AG10803 (cell line): Measurements from ENCODE around the gene SNRPB.
A peak's percentile ranks its signal among the peaks of the same experiment; 100 is the strongest.

Experiments used
- DNase-seq: peaks from one replicate; pipeline ENCODE4 v3.0.0; 2010; ENCODE audit warnings: low read depth
- H3K4me3 ChIP-seq: 2 replicates; pipeline ENCODE4 v1.5.1; 2011; ENCODE audit warnings: mild to moderate bottlenecking, low read length, control low read depth
- CTCF ChIP-seq: conservative IDR thresholded peaks from 2 replicates; pipeline ENCODE4 v1.5.1; 2011; ENCODE audit warnings: mild to moderate bottlenecking, low read length, control low read depth, inconsistent platforms

SNRPB gene

DNA sequence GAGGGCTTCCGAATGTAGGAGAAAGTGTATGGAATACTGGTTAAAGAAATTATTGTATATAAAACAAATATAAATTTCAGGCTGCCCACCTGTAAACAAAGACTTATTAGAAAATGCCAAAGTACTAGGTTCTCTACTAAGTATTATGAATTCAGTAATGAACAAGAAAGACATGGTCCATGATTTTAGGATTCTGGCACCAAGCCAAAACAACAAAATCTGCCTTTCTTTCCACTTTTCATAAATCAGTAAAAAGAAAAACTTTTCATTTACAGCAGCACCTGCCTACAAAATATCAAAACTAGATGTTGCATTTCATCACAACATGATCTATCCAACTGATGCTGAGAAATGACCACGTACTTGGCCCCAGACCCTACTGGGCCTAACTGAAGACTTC is 14.5 kb upstream of the SNRPB start:
- no peak overlapping the region for H3K4me3 ChIP-seq
- TF ChIP-seq CTCF, result no peak
- no peak for DNase-seq

- no peak overlapping the region for H3K4me3 ChIP-seq
- no peak for DNase-seq
- no peak for TF ChIP-seq CTCF
These were observed 12.9 kb upstream of the SNRPB start for GRCh38 chr20:2483504-2483903.

- DNase-seq, result no peak
These were observed 9.8 kb upstream of the SNRPB start for GRCh38 chr20:2480381-2480780.

DNA sequence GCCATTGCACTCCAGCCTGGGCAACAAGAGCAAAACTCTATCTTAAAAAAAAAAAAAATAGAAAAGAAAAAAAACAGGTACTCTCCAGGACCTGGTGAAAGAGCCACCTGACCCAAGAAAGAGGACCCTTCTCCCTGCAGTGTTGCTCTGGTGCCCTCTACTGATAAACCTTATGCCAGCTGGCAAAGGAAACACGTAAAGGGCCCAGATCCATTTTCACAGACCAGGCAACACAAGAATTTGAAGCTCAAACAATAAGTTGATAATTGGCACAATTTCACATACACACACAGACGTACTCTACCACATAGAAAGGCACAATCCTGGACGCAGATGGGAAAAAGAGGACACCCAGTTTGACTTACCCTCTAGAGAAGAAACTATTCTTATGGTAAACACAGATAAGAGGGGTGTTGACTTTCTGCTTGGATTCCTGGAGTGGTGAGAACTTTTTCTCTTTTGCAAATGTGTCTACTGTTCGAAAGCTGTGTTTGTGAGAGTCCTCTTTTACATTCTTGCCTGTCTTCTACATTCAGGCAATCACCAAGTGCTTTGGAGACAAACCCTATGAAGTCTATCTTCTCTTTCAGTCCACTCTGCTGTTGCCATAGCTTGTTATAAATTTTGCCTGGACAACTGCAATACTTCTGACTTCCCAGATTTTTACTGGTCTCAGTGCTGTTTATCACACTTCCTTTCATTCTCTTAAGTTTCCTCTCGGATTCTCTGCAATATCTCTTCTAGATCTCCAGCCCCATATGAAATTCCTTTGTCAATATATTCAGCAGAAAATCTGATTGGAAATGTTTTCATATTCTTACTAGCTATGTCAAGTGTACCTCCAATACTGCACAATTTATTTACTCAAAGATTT is 6.4 kb upstream of the SNRPB start:
- DNase-seq, result no peak
- TF ChIP-seq CTCF, result no peak

More at GRCh38 chr20:2480381-2480780, 9.8 kb upstream of the SNRPB start:
- no peak overlapping the region for H3K4me3 ChIP-seq
- no peak for TF ChIP-seq CTCF

GRCh38 chr20:2475850-2476741 is 5.5 kb upstream of the SNRPB start:
- TF ChIP-seq CTCF, result no peak
- no peak overlapping the region for H3K4me3 ChIP-seq
- DNase-seq, result no peak

More for the DNA sequence above, 6.4 kb upstream of the SNRPB start:
- no peak overlapping the region for H3K4me3 ChIP-seq

- TF ChIP-seq CTCF, result no peak
- DNase-seq, result peak; percentile 72
- H3K4me3 ChIP-seq, result no peak overlapping the region
These were observed 2.9 kb upstream of the SNRPB start for GRCh38 chr20:2473516-2473915.
